Erythroblast (primary cell): ENCODE data around the gene DDIT3.

ENCODE experiments used
- GATA1 ChIP-seq: IDR thresholded peaks from 2 replicates; pipeline ENCODE4 v1.6.1; 2011; ENCODE audit warnings: low read depth, mild to moderate bottlenecking, control low read depth, low read length, moderate library complexity
- POLR2A ChIP-seq: IDR thresholded peaks from 2 replicates; pipeline ENCODE4 v1.6.1; 2011; ENCODE audit warnings: mild to moderate bottlenecking, low read length

GRCh38 chr12:57473392-57473791, 46.9 kb downstream of the DDIT3 start:
- TF ChIP-seq POLR2A = no peak
- TF ChIP-seq GATA1 = no peak
